Suprapubic skin (tissue), 4 donors: ENCODE measurements around the gene CASKIN1.

ENCODE experiments used
- CTCF ChIP-seq, 2 donors: fragments of 200-600 bp in 1 of 2; fragments of 450-650 bp in 1 of 2; sonication (generic) in 1 of 2; IDR thresholded peaks; one replicate each; pipeline ENCODE4 v1.5.1; 2016 to 2019; ENCODE audit warnings: antibody characterized with exemption in 2 of 2, mild to moderate bottlenecking in 1 of 2, moderate library complexity in 1 of 2
- EP300 ChIP-seq: sonication (generic); formaldehyde crosslinking; IDR thresholded peaks from one replicate; pipeline ENCODE4 v1.6.1; 2017; ENCODE audit warnings: antibody characterized with exemption
- POLR2A ChIP-seq, 2 donors: fragments of 450-650 bp; IDR thresholded peaks; one replicate each; pipeline ENCODE4 v1.6.1; 2017; ENCODE audit warnings: antibody characterized with exemption in 2 of 2, mild to moderate bottlenecking in 2 of 2, moderate library complexity in 2 of 2
- POLR2AphosphoS5 ChIP-seq, 3 donors: sonication (generic); formaldehyde crosslinking; IDR thresholded peaks; one replicate each; pipeline ENCODE4 v1.6.1; 2017; ENCODE audit warnings: antibody characterized with exemption in 3 of 3

GRCh38 chr16:2160915-2161551, 35.4 kb downstream of the CASKIN1 start:
- TF ChIP-seq CTCF (IDR thresholded peaks at IDR 0.05) (no peak), POLR2AphosphoS5 (IDR thresholded peaks at IDR 0.05) (no peak), POLR2A (IDR thresholded peaks at IDR 0.05) (no peak), EP300 (no peak)
